GM12878 (cell line): ENCODE measurements around the gene TNKS1BP1. TPM values are rescaled to one million over a fixed set of nuclear protein-coding genes. Genes with fewer than 3 reads are reported as not detected.

Experiments used
- ATAC-seq: fragments of 200-7000 bp; cut with Tn5 transposase; 3 replicates; pipeline ENCODE4 v1.9.1; 2020; ENCODE audit warnings: mild to moderate bottlenecking, moderate library complexity
- BruUV-seq: library from RNA; stranded (reverse); fragments of 400-500 nt; replicated peaks from 2 replicates; lab custom pipeline; 2021; lab: Mats Ljungman, UMichigan
- CTCF ChIA-PET: fragments of 300-600 bp; sonication (Branson Sonifier 250); formaldehyde crosslinking; extraction: SDS; loops from one replicate; lab custom pipeline; 2021; ENCODE audit warnings: inconsistent platforms; lab: Yijun Ruan, JAX
- POLR2A ChIA-PET: fragments of 350-600 bp; formaldehyde crosslinking; extraction: SDS; loops from one replicate; lab custom pipeline; 2021; ENCODE audit warnings: inconsistent platforms; lab: Charles Lee
- RAD21 ChIA-PET: fragments of 300-600 bp; sonication (Branson Sonifier 250); formaldehyde crosslinking; loops from one replicate; lab custom pipeline; 2023; ENCODE audit warnings: antibody characterized with exemption; ENCODE audit not compliant: unreplicated experiment; lab: Charles Lee
- SMC1A ChIA-PET: fragments of 300-600 bp; sonication (Branson Sonifier 250); formaldehyde crosslinking; loops from one replicate; lab custom pipeline; 2023; ENCODE audit not compliant: unreplicated experiment, uncharacterized antibody; lab: Charles Lee
- DNase-seq: peaks from one replicate; pipeline ENCODE4 v3.0.0-alpha.2; 2011; ENCODE audit warnings: low read depth, low spot score
- FAIRE-seq: peaks from 3 replicates; lab custom pipeline; 2011; peaks lifted over from hg19 to GRCh38; lab: Jason Lieb, UNC
- H2AFZ ChIP-seq: 2 replicates; pipeline ENCODE4 v1.6.0; 2011; ENCODE audit warnings: low read depth, low read length, control low read depth; ENCODE audit not compliant: control insufficient read depth
- H3K27ac ChIP-seq: 2 replicates; pipeline ENCODE4 v1.5.1; 2011; ENCODE audit warnings: control low read depth; ENCODE audit not compliant: control insufficient read depth, insufficient read depth
- H3K27me3 ChIP-seq, 2 experiments: replicated peaks in 1 of 2; 2 replicates each; pipeline versions ENCODE4 v1.6.0 to v1.6.1; 2011; ENCODE audit warnings: low read length in 1 of 2; ENCODE audit not compliant: control insufficient read depth in 2 of 2, insufficient read depth in 2 of 2
- H3K36me3 ChIP-seq, 2 experiments: 2 replicates each; pipeline ENCODE4 v1.5.1; 2011; ENCODE audit warnings: low read length in 1 of 2; ENCODE audit not compliant: control insufficient read depth in 2 of 2, insufficient read depth in 2 of 2
- H3K4me1 ChIP-seq: 2 replicates; pipeline ENCODE4 v1.6.1; 2011; ENCODE audit warnings: mild to moderate bottlenecking, low read length, moderate library complexity, mixed read lengths; ENCODE audit not compliant: control insufficient read depth, insufficient read depth
- H3K4me2 ChIP-seq: 2 replicates; pipeline ENCODE4 v1.6.0; 2011; ENCODE audit warnings: control low read depth; ENCODE audit not compliant: control insufficient read depth, insufficient read depth
- H3K4me3 ChIP-seq: fragments of 200-600 bp; sonication (generic); 2 replicates; pipeline ENCODE4 v1.5.1; 2016
- H3K79me2 ChIP-seq: 2 replicates; pipeline ENCODE4 v1.6.0; 2011; ENCODE audit warnings: low read length; ENCODE audit not compliant: control insufficient read depth, insufficient read depth
- H3K9ac ChIP-seq: 2 replicates; pipeline ENCODE4 v1.8.0; 2011; ENCODE audit warnings: low read length, control low read depth, mixed read lengths; ENCODE audit not compliant: control insufficient read depth, insufficient read depth
- H3K9me3 ChIP-seq: replicated peaks from 3 replicates; pipeline ENCODE4 v1.5.1; 2011; ENCODE audit warnings: mild to moderate bottlenecking, low read length; ENCODE audit not compliant: control insufficient read depth, insufficient read depth
- H4K20me1 ChIP-seq: 2 replicates; pipeline ENCODE4 v1.6.0; 2011; ENCODE audit not compliant: control insufficient read depth, insufficient read depth
- EZH2 ChIP-seq: IDR thresholded peaks from 2 replicates; pipeline ENCODE4 v1.6.1; 2012; ENCODE audit warnings: low read depth, mild to moderate bottlenecking, control low read depth, inconsistent platforms, low read length, borderline replicate concordance; ENCODE audit not compliant: control insufficient read depth
- IKZF1 ChIP-seq: fragments of 450-650 bp; conservative IDR thresholded peaks from 2 replicates; pipeline ENCODE4 v1.6.1; 2017; ENCODE audit warnings: antibody characterized with exemption, mild to moderate bottlenecking
- IKZF2 ChIP-seq, 2 experiments: fragments of 450-650 bp; IDR thresholded peaks; 2 replicates each; pipeline ENCODE4 v1.6.1; 2017; ENCODE audit warnings: mild to moderate bottlenecking in 2 of 2, moderate library complexity in 2 of 2
- KAT2A ChIP-seq: conservative IDR thresholded peaks from 2 replicates; pipeline ENCODE4 v1.6.1; 2011; ENCODE audit warnings: low read depth, low read length; ENCODE audit not compliant: control insufficient read depth
- MXI1 ChIP-seq: fragments of 150-350 bp; IDR thresholded peaks from 2 replicates; pipeline ENCODE4 v1.6.1; 2011; ENCODE audit warnings: low read depth, mild to moderate bottlenecking, inconsistent platforms, low read length, improper control_type of control experiment
- NFIC ChIP-seq: IDR thresholded peaks from 2 replicates; pipeline ENCODE4 v1.6.1; 2012; ENCODE audit warnings: low read depth, mild to moderate bottlenecking, inconsistent platforms, low read length, moderate library complexity
- PAX8 ChIP-seq: fragments of 450-650 bp; IDR thresholded peaks from 2 replicates; pipeline ENCODE4 v1.6.1; 2017; ENCODE audit warnings: mild to moderate bottlenecking, moderate library complexity
- SIN3A ChIP-seq: IDR thresholded peaks from 2 replicates; pipeline ENCODE4 v1.6.1; 2012; ENCODE audit warnings: low read depth, low read length, improper control_type of control experiment
- SMAD5 ChIP-seq: IDR thresholded peaks from 2 replicates; pipeline ENCODE4 v1.6.1; 2016; ENCODE audit warnings: antibody characterized with exemption, low read depth
- TBL1XR1 ChIP-seq: IDR thresholded peaks from 2 replicates; pipeline ENCODE4 v1.6.1; 2012; ENCODE audit warnings: low read depth, low read length, improper control_type of control experiment
- WGBS: methylation state at CpG from one replicate; pipeline ENCODE4 v1.1.6; 2016; ENCODE audit warnings: low lambda C conversion rate; ENCODE audit not compliant: insufficient replicate concordance, insufficient coverage; ENCODE audit errors: missing lambda C conversion rate; 5-methylcytosine and 5-hydroxymethylcytosine counted together
- in situ Hi-C: fragments of 300-500 bp; cut with MboI; formaldehyde crosslinking; loops from 9 replicates; pipeline ENCODE4 v1.14.3; 2018; ENCODE audit warnings: mixed read lengths
- intact Hi-C: fragments of 100-400 bp; cut with micrococcal nuclease; formaldehyde crosslinking; loops from one replicate; pipeline ENCODE4 v1.14.2; 2022; ENCODE audit not compliant: unreplicated experiment
- polyA plus RNA-seq, 11 experiments: library from polyadenylated mRNA; depleted of rRNA in 4 of 11; unstranded in 6 of 11; stranded (reverse) in 5 of 11; fragments of >200 nt; fragmentation: Nextera tagmentation in 4 of 11; fragmentation: Illumina TruSeq in 1 of 11; extraction: Ambion mirVana in 4 of 11; extraction: Trizol in 1 of 11; gene quantifications; 1 replicate in 1 of 11; 2 replicates in 10 of 11; pipeline versions ENCODE4 v1.2.1 to v1.2.3, GENCODE V29; 2011 to 2016; ENCODE audit warnings: inconsistent platforms in 2 of 11, missing spikeins in 2 of 11, low read depth in 1 of 11
- total RNA-seq, 4 experiments: library from RNA; depleted of rRNA in 3 of 4; stranded (reverse); fragments of >200 nt in 3 of 4; fragmentation: Illumina TruSeq in 1 of 4; extraction: Trizol in 1 of 4; gene quantifications; 2 replicates each; pipeline versions ENCODE4 v1.2.1 to v1.2.3, GENCODE V29; 2013 to 2021
- TF ChIP-seq, protein P1 (sequence below): fragments of 450-650 bp; formaldehyde crosslinking; IDR thresholded peaks from 2 replicates; pipeline ENCODE4 v1.4.0; 2020; ENCODE audit warnings: mild to moderate bottlenecking, moderate library complexity
- TF ChIP-seq, protein P2 (sequence below): fragments of 450-650 bp; IDR thresholded peaks from 2 replicates; pipeline ENCODE4 v1.6.1; 2016; ENCODE audit warnings: mild to moderate bottlenecking
- TF ChIP-seq, protein P3 (sequence below): IDR thresholded peaks from 2 replicates; pipeline ENCODE4 v1.6.1; 2012; ENCODE audit warnings: mild to moderate bottlenecking, low read depth, low read length

The TNKS1BP1 gene
- total and polyA plus RNA-seq, 10 of the 15 experiments (the other 5 are each of a cell fraction or from before 2014, with no cell fraction given): 0.26 to 15.8 (median 4.3) TPM

DNA sequence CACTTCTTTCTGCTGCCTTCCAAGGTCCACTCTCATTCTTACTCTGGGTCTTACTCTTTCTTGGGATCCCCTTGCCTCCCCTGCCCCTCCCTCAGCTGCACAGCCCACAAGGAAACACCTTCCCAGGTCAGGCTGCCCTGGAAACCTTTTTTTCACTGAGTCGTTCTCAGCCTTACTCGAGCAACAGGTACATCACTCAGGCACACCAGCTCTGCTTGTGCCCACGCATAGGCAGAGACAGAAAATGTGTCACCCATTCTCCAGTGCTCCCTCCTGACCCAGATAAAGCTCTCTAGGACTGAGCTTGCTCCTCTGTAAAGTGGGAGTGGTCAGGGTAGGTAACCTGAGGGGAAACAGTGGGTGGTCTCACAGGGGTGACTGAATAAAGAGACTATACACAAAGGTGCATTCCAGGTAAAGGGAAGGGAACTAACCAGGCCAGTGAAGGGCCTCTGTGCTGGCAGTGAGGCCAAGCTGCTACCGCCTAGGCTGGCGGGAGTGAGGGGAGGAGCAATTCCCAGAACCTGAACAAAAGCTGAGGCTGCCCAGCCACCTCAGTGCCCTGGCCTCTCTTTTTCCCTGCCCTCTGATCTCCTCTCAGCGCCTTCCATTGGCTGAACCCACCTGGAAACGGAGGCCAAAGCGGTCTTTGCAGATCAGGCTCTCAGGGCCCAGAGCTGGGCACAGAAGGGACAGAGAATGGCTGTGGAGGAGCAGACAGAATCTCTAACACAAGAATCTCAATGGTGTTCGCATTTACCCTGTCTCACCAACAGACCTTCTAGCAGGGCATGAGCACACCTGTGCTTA is 40.3 kb upstream of the TNKS1BP1 start:
- Histone ChIP-seq H3K9ac (no peak overlapping the region), H3K27me3 (peaks cover 0 to 3% of the 10 kb centered on the region in 2 experiments; a peak in 2 of 4 replicates), H3K79me2 (no peaks in the 10 kb centered on the region), H3K4me2 (no peak overlapping the region), H2AFZ (no peak overlapping the region), H4K20me1 (no peaks in the 10 kb centered on the region), H3K36me3 (no peaks in the 10 kb centered on the region), H3K9me3 (no peaks in the 10 kb centered on the region), H3K4me3 (no peak overlapping the region), H3K27ac (no peak overlapping the region), H3K4me1 (no peaks in the 10 kb centered on the region)
- ATAC-seq: no peak
- no TSS peak for BruUV-seq
- WGBS: 31% methylated on average over 9 of the region's 9 CpGs
- ChIA-PET RAD21 (no interaction called here), SMC1A (interaction anchor here (1.0 kb wide), 1 partner anchor 12 kb away, joined by 3 read pairs; no protein-coding TSS in a partner anchor), CTCF (no interaction called here), POLR2A (no interaction called here)
- TF ChIP-seq, protein P1, sequence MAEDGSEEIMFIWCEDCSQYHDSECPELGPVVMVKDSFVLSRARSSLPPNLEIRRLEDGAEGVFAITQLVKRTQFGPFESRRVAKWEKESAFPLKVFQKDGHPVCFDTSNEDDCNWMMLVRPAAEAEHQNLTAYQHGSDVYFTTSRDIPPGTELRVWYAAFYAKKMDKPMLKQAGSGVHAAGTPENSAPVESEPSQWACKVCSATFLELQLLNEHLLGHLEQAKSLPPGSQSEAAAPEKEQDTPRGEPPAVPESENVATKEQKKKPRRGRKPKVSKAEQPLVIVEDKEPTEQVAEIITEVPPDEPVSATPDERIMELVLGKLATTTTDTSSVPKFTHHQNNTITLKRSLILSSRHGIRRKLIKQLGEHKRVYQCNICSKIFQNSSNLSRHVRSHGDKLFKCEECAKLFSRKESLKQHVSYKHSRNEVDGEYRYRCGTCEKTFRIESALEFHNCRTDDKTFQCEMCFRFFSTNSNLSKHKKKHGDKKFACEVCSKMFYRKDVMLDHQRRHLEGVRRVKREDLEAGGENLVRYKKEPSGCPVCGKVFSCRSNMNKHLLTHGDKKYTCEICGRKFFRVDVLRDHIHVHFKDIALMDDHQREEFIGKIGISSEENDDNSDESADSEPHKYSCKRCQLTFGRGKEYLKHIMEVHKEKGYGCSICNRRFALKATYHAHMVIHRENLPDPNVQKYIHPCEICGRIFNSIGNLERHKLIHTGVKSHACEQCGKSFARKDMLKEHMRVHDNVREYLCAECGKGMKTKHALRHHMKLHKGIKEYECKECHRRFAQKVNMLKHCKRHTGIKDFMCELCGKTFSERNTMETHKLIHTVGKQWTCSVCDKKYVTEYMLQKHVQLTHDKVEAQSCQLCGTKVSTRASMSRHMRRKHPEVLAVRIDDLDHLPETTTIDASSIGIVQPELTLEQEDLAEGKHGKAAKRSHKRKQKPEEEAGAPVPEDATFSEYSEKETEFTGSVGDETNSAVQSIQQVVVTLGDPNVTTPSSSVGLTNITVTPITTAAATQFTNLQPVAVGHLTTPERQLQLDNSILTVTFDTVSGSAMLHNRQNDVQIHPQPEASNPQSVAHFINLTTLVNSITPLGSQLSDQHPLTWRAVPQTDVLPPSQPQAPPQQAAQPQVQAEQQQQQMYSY: no peak
- TF ChIP-seq SIN3A (no peak), IKZF2 (IDR thresholded peaks at IDR 0.05) (no peak), PAX8 (no peak), SMAD5 (no peak), IKZF1 (no peak), NFIC (no peak), TBL1XR1 (no peak), KAT2A (no peak), EZH2 (no peak), MXI1 (no peak)
- TF ChIP-seq, protein P2, sequence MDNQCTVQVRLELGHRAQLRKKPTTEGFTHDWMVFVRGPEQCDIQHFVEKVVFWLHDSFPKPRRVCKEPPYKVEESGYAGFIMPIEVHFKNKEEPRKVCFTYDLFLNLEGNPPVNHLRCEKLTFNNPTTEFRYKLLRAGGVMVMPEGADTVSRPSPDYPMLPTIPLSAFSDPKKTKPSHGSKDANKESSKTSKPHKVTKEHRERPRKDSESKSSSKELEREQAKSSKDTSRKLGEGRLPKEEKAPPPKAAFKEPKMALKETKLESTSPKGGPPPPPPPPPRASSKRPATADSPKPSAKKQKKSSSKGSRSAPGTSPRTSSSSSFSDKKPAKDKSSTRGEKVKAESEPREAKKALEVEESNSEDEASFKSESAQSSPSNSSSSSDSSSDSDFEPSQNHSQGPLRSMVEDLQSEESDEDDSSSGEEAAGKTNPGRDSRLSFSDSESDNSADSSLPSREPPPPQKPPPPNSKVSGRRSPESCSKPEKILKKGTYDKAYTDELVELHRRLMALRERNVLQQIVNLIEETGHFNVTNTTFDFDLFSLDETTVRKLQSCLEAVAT: no peak
- TF ChIP-seq, protein P3, sequence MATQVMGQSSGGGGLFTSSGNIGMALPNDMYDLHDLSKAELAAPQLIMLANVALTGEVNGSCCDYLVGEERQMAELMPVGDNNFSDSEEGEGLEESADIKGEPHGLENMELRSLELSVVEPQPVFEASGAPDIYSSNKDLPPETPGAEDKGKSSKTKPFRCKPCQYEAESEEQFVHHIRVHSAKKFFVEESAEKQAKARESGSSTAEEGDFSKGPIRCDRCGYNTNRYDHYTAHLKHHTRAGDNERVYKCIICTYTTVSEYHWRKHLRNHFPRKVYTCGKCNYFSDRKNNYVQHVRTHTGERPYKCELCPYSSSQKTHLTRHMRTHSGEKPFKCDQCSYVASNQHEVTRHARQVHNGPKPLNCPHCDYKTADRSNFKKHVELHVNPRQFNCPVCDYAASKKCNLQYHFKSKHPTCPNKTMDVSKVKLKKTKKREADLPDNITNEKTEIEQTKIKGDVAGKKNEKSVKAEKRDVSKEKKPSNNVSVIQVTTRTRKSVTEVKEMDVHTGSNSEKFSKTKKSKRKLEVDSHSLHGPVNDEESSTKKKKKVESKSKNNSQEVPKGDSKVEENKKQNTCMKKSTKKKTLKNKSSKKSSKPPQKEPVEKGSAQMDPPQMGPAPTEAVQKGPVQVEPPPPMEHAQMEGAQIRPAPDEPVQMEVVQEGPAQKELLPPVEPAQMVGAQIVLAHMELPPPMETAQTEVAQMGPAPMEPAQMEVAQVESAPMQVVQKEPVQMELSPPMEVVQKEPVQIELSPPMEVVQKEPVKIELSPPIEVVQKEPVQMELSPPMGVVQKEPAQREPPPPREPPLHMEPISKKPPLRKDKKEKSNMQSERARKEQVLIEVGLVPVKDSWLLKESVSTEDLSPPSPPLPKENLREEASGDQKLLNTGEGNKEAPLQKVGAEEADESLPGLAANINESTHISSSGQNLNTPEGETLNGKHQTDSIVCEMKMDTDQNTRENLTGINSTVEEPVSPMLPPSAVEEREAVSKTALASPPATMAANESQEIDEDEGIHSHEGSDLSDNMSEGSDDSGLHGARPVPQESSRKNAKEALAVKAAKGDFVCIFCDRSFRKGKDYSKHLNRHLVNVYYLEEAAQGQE: no peak
- intact Hi-C loops: no loop called here
- FAIRE-seq: no peak
- no peak for DNase-seq
- in situ Hi-C loops: no loop called here
